HG03025 (cell line): ENCODE data around the gene FRMPD2.
"Not testable (repeated sequence)": the region's sequence is repeated elsewhere in the genome, so short reads cannot be mapped to it uniquely, and the experiment has no call there.

Experiments
- ATAC-seq: cut with Tn5 transposase; IDR thresholded peaks from one replicate; pipeline ENCODE4 v1.9.1; 2021; ENCODE audit warnings: mild to moderate bottlenecking, moderate library complexity; ENCODE audit not compliant: unreplicated experiment, low FRiP score

FRMPD2 gene

GRCh38 chr10:48253970-48254657 lies 20.4 kb downstream of the FRMPD2 start:
- ATAC-seq = no peak

GRCh38 chr10:48252354-48252650 lies 22.2 kb downstream of the FRMPD2 start:
- no peak for ATAC-seq

GRCh38 chr10:48251525-48252353 lies 22.8 kb downstream of the FRMPD2 start:
- ATAC-seq = no peak

GRCh38 chr10:48251152-48251524 lies 23.4 kb downstream of the FRMPD2 start:
- no peak for ATAC-seq

GRCh38 chr10:48249763-48250351 lies 24.6 kb downstream of the FRMPD2 start:
- ATAC-seq = no peak

- ATAC-seq = no peak
Measured at GRCh38 chr10:48249004-48249762, 25.3 kb downstream of the FRMPD2 start.

GRCh38 chr10:48248462-48248861 lies 26.0 kb downstream of the FRMPD2 start:
- ATAC-seq = no peak

GRCh38 chr10:48247680-48248079 lies 26.8 kb downstream of the FRMPD2 start:
- ATAC-seq = no peak

- ATAC-seq = no peak
Measured at GRCh38 chr10:48246501-48246900, 28.0 kb downstream of the FRMPD2 start.

- no peak for ATAC-seq
Measured at GRCh38 chr10:48245977-48246376, 28.5 kb downstream of the FRMPD2 start.

- ATAC-seq = not testable (repeated sequence)
Measured at GRCh38 chr10:48243921-48244320, 30.6 kb downstream of the FRMPD2 start.

GRCh38 chr10:48243487-48243886 lies 31.0 kb downstream of the FRMPD2 start:
- ATAC-seq = no peak

GRCh38 chr10:48242171-48242904 lies 32.2 kb downstream of the FRMPD2 start:
- ATAC-seq = no peak

GRCh38 chr10:48241332-48241731 lies 33.2 kb downstream of the FRMPD2 start:
- no peak for ATAC-seq

- ATAC-seq = no peak
Measured at GRCh38 chr10:48240196-48240595, 34.3 kb downstream of the FRMPD2 start.

- ATAC-seq = no peak
Measured at GRCh38 chr10:48239618-48240017, 34.9 kb downstream of the FRMPD2 start.

- ATAC-seq = no peak
Measured at GRCh38 chr10:48238826-48239520, 35.5 kb downstream of the FRMPD2 start.

- ATAC-seq = no peak
Measured at GRCh38 chr10:48237259-48238250, 36.9 kb downstream of the FRMPD2 start.

- ATAC-seq = no peak
Measured at GRCh38 chr10:48236199-48236621, 38.3 kb downstream of the FRMPD2 start.
